ENCODE data around the gene SPAG16. TPM values are rescaled to one million over a fixed set of nuclear protein-coding genes. Genes with fewer than 3 reads are reported as not detected.

SPAG16 gene
- total RNA-seq, 2 experiments from 2014 or later, result 8.4 to 8.5 TPM

DNA sequence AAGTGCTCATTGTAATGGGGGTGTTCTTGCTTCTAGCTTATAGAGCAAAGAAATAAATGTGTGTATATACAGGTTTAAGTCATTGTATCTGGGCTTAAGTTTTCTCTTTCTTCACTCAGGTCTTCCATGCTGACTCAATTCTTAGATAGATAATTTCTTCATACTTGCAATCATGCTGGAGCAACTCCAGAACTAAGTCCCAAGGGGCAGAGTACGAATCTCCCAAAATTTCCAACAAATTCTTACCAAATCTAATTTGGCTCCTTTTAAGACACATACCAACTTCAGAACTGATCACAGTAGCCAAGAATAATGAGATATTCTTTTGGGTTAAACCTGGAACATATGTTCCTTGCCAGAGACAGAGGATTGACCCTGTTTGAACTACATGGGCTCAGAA is 4.3 kb upstream of the SPAG16 start:
- H3K36me3 Mint-ChIP-seq (ENCODE audit: low read depth), result no peaks in the 10 kb centered on the region
- no peak for DNase-seq
- peaks cover 17% of the 10 kb centered on the region for H3K4me1 Mint-ChIP-seq
- peaks cover 5% of the 10 kb centered on the region for H3K9me3 Mint-ChIP-seq
- ChIA-PET CTCF (no interaction called here), POLR2A (no interaction called here)
- no peak overlapping the region for H3K27ac Mint-ChIP-seq
- peaks cover 12% of the 10 kb centered on the region for H3K27me3 Mint-ChIP-seq
- no peak overlapping the region for H3K4me3 Mint-ChIP-seq

DNA sequence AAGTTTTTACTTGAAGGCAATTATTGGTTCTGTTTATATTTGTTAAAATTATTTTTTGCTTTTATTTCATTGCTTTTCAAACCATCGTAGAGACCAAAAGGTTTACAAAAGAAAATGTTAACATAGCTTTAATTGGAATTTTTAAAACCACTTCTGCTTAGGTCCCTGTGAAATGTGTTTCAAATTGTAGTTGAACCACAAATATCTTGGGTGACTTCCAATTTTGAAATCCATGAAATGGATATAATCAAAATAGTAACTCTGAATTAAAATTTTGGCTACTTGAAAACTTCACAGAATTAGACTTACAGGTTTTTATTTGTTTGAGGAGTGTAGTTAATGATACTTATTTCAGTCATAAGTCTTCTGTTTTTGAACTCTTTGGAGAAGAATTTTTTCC is 3.1 kb upstream of the SPAG16 start:
- Mint-ChIP-seq H3K9me3 (peaks cover 5% of the 10 kb centered on the region), H3K27ac (no peak overlapping the region), H3K27me3 (peaks cover 5% of the 10 kb centered on the region), H3K4me1 (peaks cover 27% of the 10 kb centered on the region), H3K4me3 (no peak overlapping the region), H3K36me3 (ENCODE audit: low read depth) (no peaks in the 10 kb centered on the region)
- ChIA-PET POLR2A (no interaction called here), CTCF (no interaction called here)
- DNase-seq, result no peak

DNA sequence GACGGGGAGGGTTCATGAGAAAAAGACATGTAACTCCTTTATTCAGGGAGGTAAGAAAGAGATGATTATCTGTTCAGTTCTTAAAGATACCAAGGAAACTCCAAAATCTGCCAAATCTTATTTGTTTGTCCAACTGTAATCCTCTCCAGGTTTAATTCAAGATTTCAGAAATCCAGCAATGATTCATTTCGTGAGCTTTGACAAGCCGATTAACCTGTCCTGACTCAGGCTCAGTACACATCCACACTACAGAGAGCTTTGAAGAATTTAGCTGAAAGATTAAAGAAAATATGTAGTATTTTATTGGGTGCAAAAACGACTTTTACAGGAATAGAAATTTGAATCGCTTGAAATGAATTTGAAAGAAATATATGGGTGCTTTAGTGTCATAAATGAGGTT is 1.1 kb downstream of the SPAG16 start:
- peaks cover 27% of the 10 kb centered on the region for H3K4me1 Mint-ChIP-seq
- no peak for DNase-seq
- POLR2A ChIA-PET, result no interaction called here
- CTCF ChIA-PET, result no interaction called here
- no peak overlapping the region for H3K27ac Mint-ChIP-seq
- H3K9me3 Mint-ChIP-seq, result no peaks in the 10 kb centered on the region
- peaks cover 2% of the 10 kb centered on the region for H3K36me3 Mint-ChIP-seq (ENCODE audit: low read depth)
- no peak overlapping the region for H3K4me3 Mint-ChIP-seq
- no peaks in the 10 kb centered on the region for H3K27me3 Mint-ChIP-seq

DNA sequence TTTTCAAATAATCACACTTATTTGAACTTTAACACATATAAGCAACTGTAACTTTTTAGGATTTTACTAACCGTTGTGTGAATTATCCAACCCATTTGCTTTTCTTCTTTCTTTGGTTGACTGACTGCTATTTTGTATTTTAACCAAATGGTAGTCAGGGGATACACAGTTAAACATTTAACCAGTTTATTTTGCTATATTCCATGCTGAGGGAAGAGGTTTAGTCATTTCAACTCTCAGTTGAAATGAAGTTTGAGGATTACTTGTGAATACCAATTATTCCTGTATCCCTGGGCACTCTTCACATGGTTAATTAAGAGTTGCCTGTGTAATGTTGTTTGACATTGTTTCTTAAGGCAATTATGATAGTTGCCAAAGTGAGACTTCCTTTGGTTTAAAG is 1.9 kb downstream of the SPAG16 start:
- ChIA-PET POLR2A (no interaction called here), CTCF (no interaction called here)
- no peak for DNase-seq
- H3K27me3 Mint-ChIP-seq, result no peaks in the 10 kb centered on the region
- H3K4me1 Mint-ChIP-seq, result peaks cover 27% of the 10 kb centered on the region
- no peak overlapping the region for H3K27ac Mint-ChIP-seq
- no peaks in the 10 kb centered on the region for H3K9me3 Mint-ChIP-seq
- no peak overlapping the region for H3K4me3 Mint-ChIP-seq
- H3K36me3 Mint-ChIP-seq (ENCODE audit: low read depth), result peaks cover 2% of the 10 kb centered on the region

DNA sequence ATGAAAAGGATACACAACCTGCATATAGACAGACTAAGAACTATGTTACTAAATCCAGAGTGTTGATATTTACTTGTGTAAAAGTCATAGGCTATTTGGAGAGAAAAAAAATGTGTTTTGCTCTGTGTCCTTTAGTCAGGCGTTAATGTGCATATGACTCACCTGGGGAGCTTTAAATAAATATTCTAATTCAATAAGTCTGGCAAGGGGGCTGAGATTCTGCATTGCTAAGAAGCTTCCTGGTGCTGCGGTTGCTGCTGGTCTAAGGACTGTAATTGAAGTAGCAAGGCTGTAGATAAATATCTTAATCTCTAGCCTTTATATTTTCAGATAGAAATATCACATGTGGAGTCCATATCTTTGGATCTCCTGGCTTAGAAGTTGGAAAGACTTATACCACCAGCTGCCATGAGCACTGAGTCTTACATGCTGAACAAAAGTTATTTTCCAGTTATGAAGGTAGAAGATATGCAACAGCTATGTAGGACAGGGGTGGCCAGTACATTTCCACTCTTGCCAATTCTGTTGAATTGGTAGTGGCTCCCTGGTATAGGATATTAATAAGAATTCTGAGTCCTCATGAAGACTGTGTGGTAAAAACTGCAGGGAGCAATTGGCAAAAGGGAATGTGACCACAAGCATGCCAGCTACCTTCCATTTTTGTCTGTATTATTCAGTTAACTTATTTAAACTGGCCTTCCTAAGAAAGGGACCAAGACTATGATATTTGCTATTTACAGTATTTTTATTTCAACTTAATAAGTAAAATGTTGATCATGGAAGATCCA is 4.8 kb downstream of the SPAG16 start:
- H3K27ac Mint-ChIP-seq, result no peak overlapping the region
- H3K9me3 Mint-ChIP-seq, result no peaks in the 10 kb centered on the region
- peaks cover 16% of the 10 kb centered on the region for H3K4me1 Mint-ChIP-seq
- no peak for DNase-seq
- H3K4me3 Mint-ChIP-seq, result no peak overlapping the region
- POLR2A ChIA-PET, result no interaction called here
- no peaks in the 10 kb centered on the region for H3K27me3 Mint-ChIP-seq
- H3K36me3 Mint-ChIP-seq (ENCODE audit: low read depth), result peaks cover 5% of the 10 kb centered on the region
- CTCF ChIA-PET, result no interaction called here

DNA sequence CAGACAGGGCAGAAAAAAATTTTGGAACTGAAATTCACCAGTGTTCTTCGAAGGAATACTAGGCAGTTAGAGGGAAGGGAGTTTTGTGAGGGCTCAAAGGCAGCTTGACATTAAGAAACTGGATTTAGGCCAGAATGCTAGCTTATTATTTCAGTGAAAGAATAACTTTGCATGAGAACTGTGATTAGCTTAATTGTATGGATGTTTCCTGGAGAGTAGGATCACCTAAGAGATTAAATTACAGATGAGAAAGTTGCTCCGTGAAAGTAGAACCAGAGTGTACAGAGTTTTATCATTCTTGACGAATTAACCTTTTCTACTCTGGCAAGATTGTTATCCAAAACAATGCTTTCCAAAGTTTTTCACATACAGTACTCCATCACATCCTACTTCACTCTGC is 6.2 kb downstream of the SPAG16 start:
- Mint-ChIP-seq H3K9me3 (no peaks in the 10 kb centered on the region), H3K4me3 (no peak overlapping the region), H3K4me1 (peaks cover 4% of the 10 kb centered on the region), H3K27ac (no peak overlapping the region), H3K36me3 (ENCODE audit: low read depth) (peaks cover 5% of the 10 kb centered on the region), H3K27me3 (no peaks in the 10 kb centered on the region)
- ChIA-PET POLR2A (no interaction called here), CTCF (no interaction called here)
- no peak for DNase-seq

DNA sequence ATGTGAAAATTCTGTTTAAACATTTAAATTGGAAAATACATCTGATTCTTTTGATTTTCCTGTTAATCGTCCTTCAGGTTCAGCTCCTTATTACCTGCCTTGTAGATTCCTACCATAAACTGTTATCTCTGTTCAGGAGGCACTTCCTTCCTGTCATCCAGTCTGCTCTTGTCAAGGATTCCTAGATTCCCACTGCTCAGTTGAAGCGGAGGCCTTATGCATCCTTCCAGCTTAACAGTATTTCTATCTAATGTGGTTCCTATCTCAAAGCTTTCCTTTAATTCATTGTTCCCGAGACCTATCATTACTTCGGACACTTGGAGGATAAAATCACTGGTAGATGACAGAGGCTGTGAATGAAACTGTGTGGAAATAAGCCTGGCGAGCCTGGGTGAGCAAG is 12.0 kb downstream of the SPAG16 start:
- CTCF ChIA-PET, result no interaction called here
- no peak for DNase-seq
- POLR2A ChIA-PET, result no interaction called here
- Mint-ChIP-seq H3K9me3 (no peaks in the 10 kb centered on the region), H3K4me3 (no peak overlapping the region), H3K27ac (no peak overlapping the region), H3K36me3 (ENCODE audit: low read depth) (peaks cover 17% of the 10 kb centered on the region), H3K27me3 (no peaks in the 10 kb centered on the region), H3K4me1 (no peaks in the 10 kb centered on the region)

DNA sequence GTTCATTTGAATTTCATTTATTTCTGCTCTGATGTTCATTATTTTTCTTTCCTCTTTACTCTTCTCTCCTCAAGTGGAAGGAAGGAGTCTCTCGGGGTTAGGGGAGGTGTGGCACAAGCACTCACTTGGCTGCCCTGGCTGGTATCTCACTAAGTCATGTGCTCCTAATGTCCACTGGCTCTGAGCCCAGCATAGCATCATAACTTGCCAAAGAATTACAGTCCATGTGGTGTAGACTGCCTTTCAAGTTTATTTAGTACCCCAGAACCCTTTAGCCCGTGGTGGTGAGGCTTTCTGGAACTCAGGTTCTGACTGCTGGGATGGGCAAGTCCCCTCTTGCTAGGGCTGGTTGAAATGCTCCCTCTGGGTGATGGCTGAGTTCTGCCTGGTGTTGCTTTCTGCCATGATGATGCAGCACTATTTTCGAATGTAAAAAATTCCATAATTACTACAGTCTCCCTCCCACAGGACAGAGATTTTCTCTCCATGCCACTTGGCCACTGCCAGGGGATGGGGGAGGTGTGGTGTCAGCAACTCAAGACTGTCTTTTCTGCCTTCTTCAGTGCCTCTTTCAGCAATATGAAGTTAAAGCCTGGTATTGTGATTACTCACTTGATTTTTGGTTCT is 22.2 kb downstream of the SPAG16 start:
- H3K27me3 Mint-ChIP-seq, result no peaks in the 10 kb centered on the region
- no peaks in the 10 kb centered on the region for H3K4me1 Mint-ChIP-seq
- CTCF ChIA-PET, result no interaction called here
- POLR2A ChIA-PET, result no interaction called here
- peaks cover 12% of the 10 kb centered on the region for H3K9me3 Mint-ChIP-seq
- no peak overlapping the region for H3K27ac Mint-ChIP-seq
- H3K4me3 Mint-ChIP-seq, result no peak overlapping the region
- DNase-seq, result no peak
- peaks cover 27% of the 10 kb centered on the region for H3K36me3 Mint-ChIP-seq (ENCODE audit: low read depth)

DNA sequence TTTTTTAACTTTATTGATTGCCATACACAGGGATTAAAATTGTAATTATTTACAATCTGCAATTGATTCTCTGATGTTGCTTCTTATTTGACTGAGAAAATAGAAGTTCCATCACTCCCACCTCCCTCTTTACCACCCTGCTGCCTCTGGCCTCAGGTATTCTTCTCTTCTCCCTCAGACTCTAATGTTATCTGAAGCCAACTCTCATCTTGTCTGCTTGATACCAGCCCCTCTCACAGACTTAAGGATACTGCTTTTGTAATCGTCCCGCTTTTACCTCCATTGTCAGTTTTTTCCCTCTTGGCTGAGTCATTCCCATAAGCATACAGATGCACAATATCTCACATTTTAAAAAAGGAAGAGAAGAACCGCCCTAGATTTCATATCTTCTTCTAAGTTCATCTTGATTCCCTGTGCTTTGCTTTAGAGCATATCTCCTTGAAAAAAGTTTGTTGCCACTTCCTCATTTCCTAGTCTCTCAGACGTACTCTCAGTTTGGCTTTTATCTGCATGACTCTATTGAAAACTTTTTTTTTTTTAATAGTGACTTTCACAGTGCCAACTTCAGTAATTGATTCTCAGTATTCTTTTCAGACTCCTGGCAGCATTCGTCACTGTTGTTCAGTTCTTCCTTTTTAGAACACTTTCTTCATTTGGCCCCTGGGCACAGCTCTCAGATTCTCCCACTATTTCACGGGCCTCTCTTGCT is 31.1 kb downstream of the SPAG16 start:
- H3K4me3 Mint-ChIP-seq, result no peak overlapping the region
- POLR2A ChIA-PET, result no interaction called here
- H3K9me3 Mint-ChIP-seq, result no peaks in the 10 kb centered on the region
- H3K27ac Mint-ChIP-seq, result no peak overlapping the region
- no peaks in the 10 kb centered on the region for H3K27me3 Mint-ChIP-seq
- CTCF ChIA-PET, result no interaction called here
- peaks cover 5% of the 10 kb centered on the region for H3K36me3 Mint-ChIP-seq (ENCODE audit: low read depth)
- DNase-seq, result no peak
- H3K4me1 Mint-ChIP-seq, result no peaks in the 10 kb centered on the region

DNA sequence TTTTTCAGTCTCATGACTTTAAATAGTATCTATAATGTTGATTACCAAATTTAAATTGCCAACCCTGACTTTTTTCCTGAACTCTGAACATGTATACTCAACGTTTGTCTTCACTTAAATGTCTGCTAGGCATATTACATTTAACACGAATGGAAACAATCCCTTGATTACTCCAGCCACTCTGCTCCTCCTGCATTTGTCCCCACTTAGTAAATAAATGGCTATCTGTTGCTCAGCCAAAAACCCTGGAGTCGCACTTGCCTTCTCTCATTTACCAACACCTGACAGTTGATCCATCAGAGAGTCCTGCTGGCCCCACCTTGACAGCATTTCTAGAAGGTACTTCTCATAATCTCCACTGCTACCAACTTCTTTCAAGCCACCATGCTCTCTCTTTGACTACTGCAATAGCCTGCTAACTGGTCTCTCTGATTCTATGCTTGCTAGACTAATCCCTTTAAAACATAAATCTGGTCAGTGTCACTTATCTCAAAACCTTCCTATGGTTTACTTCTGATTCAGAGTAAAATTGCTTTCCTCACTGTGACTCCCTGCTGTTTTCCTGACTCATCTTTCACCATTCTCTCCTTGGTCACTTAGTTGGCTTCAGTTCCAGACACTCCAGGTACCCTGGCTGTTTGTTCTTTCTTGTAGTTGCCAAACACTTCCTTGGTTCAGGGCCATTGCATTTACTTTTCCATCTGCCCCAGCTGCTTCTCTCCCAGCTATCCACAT is 31.9 kb downstream of the SPAG16 start:
- ChIA-PET POLR2A (no interaction called here), CTCF (no interaction called here)
- H3K9me3 Mint-ChIP-seq, result no peaks in the 10 kb centered on the region
- peaks cover 7% of the 10 kb centered on the region for H3K36me3 Mint-ChIP-seq (ENCODE audit: low read depth)
- no peaks in the 10 kb centered on the region for H3K27me3 Mint-ChIP-seq
- no peak for DNase-seq
- no peak overlapping the region for H3K27ac Mint-ChIP-seq
- no peak overlapping the region for H3K4me3 Mint-ChIP-seq
- no peaks in the 10 kb centered on the region for H3K4me1 Mint-ChIP-seq

DNA sequence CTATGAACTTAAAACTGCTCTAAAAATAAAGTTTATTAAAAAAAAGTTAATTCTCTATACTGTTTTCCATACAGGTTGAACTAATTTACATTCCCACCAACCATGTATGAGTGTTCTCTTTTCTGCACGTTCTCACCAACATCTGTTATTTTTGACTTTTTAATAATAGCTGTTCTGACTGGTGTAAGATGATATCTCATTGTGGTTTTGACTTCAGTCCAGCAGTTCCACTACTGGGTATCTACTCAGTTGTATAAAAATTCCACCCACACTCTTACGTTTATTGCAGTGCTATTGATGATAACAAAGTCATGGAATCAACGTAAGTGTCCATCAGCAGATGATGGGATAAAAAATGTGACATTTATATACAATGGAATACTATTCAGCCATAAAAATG is 33.7 kb downstream of the SPAG16 start:
- Mint-ChIP-seq H3K36me3 (ENCODE audit: low read depth) (peaks cover 7% of the 10 kb centered on the region), H3K27me3 (no peaks in the 10 kb centered on the region), H3K9me3 (no peaks in the 10 kb centered on the region), H3K4me3 (no peak overlapping the region), H3K4me1 (no peaks in the 10 kb centered on the region), H3K27ac (no peak overlapping the region)
- ChIA-PET POLR2A (no interaction called here), CTCF (no interaction called here)
- no peak for DNase-seq

DNA sequence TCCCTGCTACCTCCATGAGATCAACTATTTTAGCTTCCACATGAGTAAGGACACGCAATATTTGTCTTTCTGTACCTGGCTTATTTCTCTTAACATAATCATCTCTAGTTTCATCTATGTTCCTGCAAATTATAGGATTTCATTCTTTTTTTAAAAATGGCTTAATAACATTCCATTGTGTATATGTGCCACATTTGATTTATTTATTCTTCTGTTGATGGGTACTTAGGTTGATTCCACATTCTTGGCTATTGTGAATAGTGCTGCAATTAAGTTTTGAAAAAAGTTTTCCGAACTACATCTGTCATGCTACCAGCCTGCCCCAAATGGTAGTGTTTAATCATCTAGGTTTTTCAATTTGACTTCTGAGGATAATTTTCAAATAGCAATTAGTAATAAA is 36.3 kb downstream of the SPAG16 start:
- POLR2A ChIA-PET, result no interaction called here
- CTCF ChIA-PET, result no interaction called here
- peaks cover 7% of the 10 kb centered on the region for H3K36me3 Mint-ChIP-seq (ENCODE audit: low read depth)
- H3K4me1 Mint-ChIP-seq, result no peaks in the 10 kb centered on the region
- H3K9me3 Mint-ChIP-seq, result no peaks in the 10 kb centered on the region
- no peak overlapping the region for H3K27ac Mint-ChIP-seq
- H3K4me3 Mint-ChIP-seq, result no peak overlapping the region
- H3K27me3 Mint-ChIP-seq, result no peaks in the 10 kb centered on the region
- no peak for DNase-seq

DNA sequence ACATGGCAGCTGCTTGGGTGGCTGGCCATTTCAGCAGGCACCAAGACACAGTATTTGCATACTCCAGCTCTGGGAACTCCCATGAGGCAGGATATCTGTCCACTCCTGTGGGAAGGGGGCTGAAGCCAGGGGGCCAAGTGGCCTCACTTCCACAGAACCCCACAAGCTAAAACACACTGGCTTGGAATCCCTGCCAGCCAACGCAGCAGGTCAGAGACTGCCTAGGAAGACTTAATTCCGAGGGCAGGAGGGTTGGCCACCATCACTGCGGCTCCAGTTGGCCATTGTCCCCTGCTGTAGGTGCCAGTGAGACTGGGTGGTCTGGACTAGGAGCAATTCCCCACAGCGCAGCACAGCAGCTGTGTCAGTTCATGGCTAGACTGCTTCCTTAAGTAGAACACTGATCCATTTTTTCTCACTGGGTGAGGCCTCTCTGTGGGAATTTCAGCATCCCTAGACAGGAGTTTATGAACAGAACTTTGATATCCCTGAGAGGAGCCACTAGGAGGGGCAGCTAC is 52.0 kb downstream of the SPAG16 start:
- Mint-ChIP-seq H3K9me3 (peaks cover 18% of the 10 kb centered on the region), H3K4me1 (no peaks in the 10 kb centered on the region), H3K27me3 (no peaks in the 10 kb centered on the region), H3K4me3 (no peak overlapping the region), H3K27ac (no peak overlapping the region), H3K36me3 (ENCODE audit: low read depth) (no peaks in the 10 kb centered on the region)
- ChIA-PET CTCF (no interaction called here), POLR2A (interaction anchor here (0.8 kb wide), 1 partner anchor 9 kb away, joined by 3 read pairs; no protein-coding TSS in a partner anchor)
- no peak for DNase-seq

Measured in activated CD4-positive, alpha-beta memory T cell treated with anti-CD3 and anti-CD28 coated beads, Interleukin-2, amount 10 ng/mL, durations not matched to agents 7 days and 5 days (primary cell).